Liver (tissue), 9 donors: ENCODE results near the gene UBE3C. TPM values are rescaled to one million over a fixed set of nuclear protein-coding genes. Genes with fewer than 3 reads are reported as not detected.

ENCODE experiments used
- DNase-seq: peaks from one replicate; pipeline ENCODE4 v3.0.0-alpha.2; 2017; ENCODE audit warnings: low spot score
- H3K27ac ChIP-seq, 2 donors: one replicate each; pipeline ENCODE4 v1.7.0; 2013; ENCODE audit warnings: inconsistent platforms in 2 of 2, low read length in 2 of 2, control low read depth in 1 of 2, low read depth in 1 of 2, mild to moderate bottlenecking in 1 of 2
- H3K27me3 ChIP-seq, 4 donors: one replicate each; pipeline versions ENCODE4 v1.6.1 to v1.7.0; 2013; ENCODE audit warnings: low read length in 3 of 4, inconsistent platforms in 1 of 4, mild to moderate bottlenecking in 1 of 4, moderate library complexity in 1 of 4; ENCODE audit not compliant: control insufficient read depth in 4 of 4, insufficient read depth in 4 of 4
- H3K36me3 ChIP-seq, 4 donors: one replicate each; pipeline versions ENCODE4 v1.6.1 to v1.7.0; 2013; ENCODE audit warnings: low read length in 3 of 4, mild to moderate bottlenecking in 3 of 4, low read depth in 1 of 4, moderate library complexity in 1 of 4; ENCODE audit not compliant: control insufficient read depth in 4 of 4, insufficient read depth in 3 of 4
- H3K4me1 ChIP-seq, 4 donors: one replicate each; pipeline versions ENCODE4 v1.6.1 to v1.7.0; 2013; ENCODE audit warnings: low read length in 3 of 4, mild to moderate bottlenecking in 3 of 4, moderate library complexity in 1 of 4; ENCODE audit not compliant: control insufficient read depth in 4 of 4, insufficient read depth in 4 of 4
- H3K4me3 ChIP-seq, 3 donors: one replicate each; pipeline versions ENCODE4 v1.6.1 to v1.7.0; 2013; ENCODE audit warnings: low read length in 3 of 3, control low read depth in 1 of 3, low read depth in 1 of 3, mild to moderate bottlenecking in 1 of 3
- H3K9ac ChIP-seq, 2 donors: one replicate each; pipeline ENCODE4 v1.7.0; 2013; ENCODE audit warnings: low read length in 2 of 2, mild to moderate bottlenecking in 2 of 2, moderate library complexity in 2 of 2, control low read depth in 1 of 2, low read depth in 1 of 2
- H3K9me3 ChIP-seq, 4 donors: one replicate each; pipeline versions ENCODE4 v1.6.1 to v1.7.0; 2013; ENCODE audit warnings: low read length in 3 of 4; ENCODE audit not compliant: control insufficient read depth in 4 of 4
- ATF3 ChIP-seq: IDR thresholded peaks from 2 replicates; pipeline ENCODE4 v1.6.1; 2016; ENCODE audit warnings: antibody characterized with exemption
- EGR1 ChIP-seq, 2 donors: IDR thresholded peaks; 2 replicates each; pipeline ENCODE4 v1.6.1; 2016 to 2018; ENCODE audit warnings: antibody characterized with exemption in 2 of 2, low read depth in 2 of 2
- FOXA2 ChIP-seq: IDR thresholded peaks from 2 replicates; pipeline ENCODE4 v1.6.1; 2016; ENCODE audit warnings: antibody characterized with exemption
- GABPA ChIP-seq, 2 donors: IDR thresholded peaks in 1 of 2; conservative IDR thresholded peaks in 1 of 2; 2 replicates each; pipeline ENCODE4 v1.6.1; 2016; ENCODE audit warnings: antibody characterized with exemption in 2 of 2, mild to moderate bottlenecking in 1 of 2, moderate library complexity in 1 of 2
- HNF4A ChIP-seq, 2 donors: conservative IDR thresholded peaks; 2 replicates each; pipeline ENCODE4 v1.6.1; 2016; ENCODE audit warnings: antibody characterized with exemption in 2 of 2, mild to moderate bottlenecking in 2 of 2
- HNF4G ChIP-seq: IDR thresholded peaks from 2 replicates; pipeline ENCODE4 v1.6.1; 2016; ENCODE audit warnings: antibody characterized with exemption
- JUND ChIP-seq, 2 donors: IDR thresholded peaks; 2 replicates each; pipeline ENCODE4 v1.6.1; 2016; ENCODE audit warnings: antibody characterized with exemption in 2 of 2
- NR2F2 ChIP-seq: IDR thresholded peaks from 2 replicates; pipeline ENCODE4 v1.6.1; 2016; ENCODE audit warnings: antibody characterized with exemption
- RAD21 ChIP-seq, 2 donors: IDR thresholded peaks; 2 replicates each; pipeline ENCODE4 v1.6.1; 2016; ENCODE audit warnings: antibody characterized with exemption in 2 of 2, mild to moderate bottlenecking in 2 of 2
- REST ChIP-seq: IDR thresholded peaks from 2 replicates; pipeline ENCODE4 v1.6.1; 2016; ENCODE audit warnings: antibody characterized with exemption, mild to moderate bottlenecking
- RXRA ChIP-seq, 2 donors: IDR thresholded peaks; 2 replicates each; pipeline ENCODE4 v1.6.1; 2017 to 2018; ENCODE audit warnings: antibody characterized with exemption in 2 of 2, mild to moderate bottlenecking in 1 of 2
- SP1 ChIP-seq: IDR thresholded peaks from 2 replicates; pipeline ENCODE4 v1.6.1; 2018; ENCODE audit warnings: antibody characterized with exemption, mild to moderate bottlenecking
- TAF1 ChIP-seq: conservative IDR thresholded peaks from 2 replicates; pipeline ENCODE4 v1.6.1; 2016; ENCODE audit warnings: antibody characterized with exemption, mild to moderate bottlenecking
- YY1 ChIP-seq: IDR thresholded peaks from 2 replicates; pipeline ENCODE4 v1.6.1; 2016; ENCODE audit warnings: antibody characterized with exemption, mild to moderate bottlenecking
- ZBTB33 ChIP-seq: IDR thresholded peaks from 2 replicates; pipeline ENCODE4 v1.6.1; 2016; ENCODE audit warnings: antibody characterized with exemption
- whole genome bisulfite sequencing: extraction: QIAGEN DNeasy Blood & Tissue Kit; methylation state at CpG from one replicate; pipeline ENCODE4 v1.1.7; 2013; 5-methylcytosine and 5-hydroxymethylcytosine counted together
- polyA plus RNA-seq, 2 donors: library from polyadenylated mRNA; stranded (reverse) in 1 of 2; unstranded in 1 of 2; fragments of 200-250 nt in 1 of 2; fragments of >200 nt in 1 of 2; fragmentation: Nextera tagmentation in 1 of 2; extraction: Ambion mirVana in 1 of 2; gene quantifications; one replicate each; pipeline versions ENCODE4 v1.2.1 to v1.2.3, GENCODE V29; 2013 to 2015
- total RNA-seq, 2 donors: library from RNA; depleted of rRNA; stranded (reverse); fragments of >200 nt; gene quantifications; one replicate each; pipeline ENCODE4 v1.2.3, GENCODE V29; 2014
- TF ChIP-seq, protein P1 (sequence below): IDR thresholded peaks from 2 replicates; pipeline ENCODE4 v1.6.1; 2016; ENCODE audit warnings: antibody characterized with exemption
- TF ChIP-seq, protein P2 (sequence below): fragments of 150-350 bp; IDR thresholded peaks from 2 replicates; pipeline ENCODE4 v1.5.1; 2017; ENCODE audit warnings: improper control_type of control experiment, low read depth, low read length; ENCODE audit not compliant: missing input control
- donor health status: healthy.
- donor health status: healthy.
- donor health status: healthy.
- donor health status: healthy.
- donor health status: healthy.

Gene UBE3C
- total and polyA plus RNA-seq, 4 donors, result 10.3 to 61.8 (median 33.9) TPM

GRCh38 chr7:157126921-157127320, 11.8 kb upstream of the UBE3C start:
- no peaks in the 10 kb centered on the region for H3K4me1 ChIP-seq
- TF ChIP-seq TAF1 (no peak), RAD21 (IDR thresholded peaks at IDR 0.05) (no peak), GABPA (IDR thresholded peaks at IDR 0.05 in 1 of 2, conservative IDR thresholded peaks at IDR 0.05 in 1 of 2) (no peak), ZBTB33 (no peak), YY1 (no peak), JUND (IDR thresholded peaks at IDR 0.05) (no peak), HNF4A (conservative IDR thresholded peaks at IDR 0.05) (no peak), HNF4G (no peak), EGR1 (IDR thresholded peaks at IDR 0.05; ENCODE audit: low read depth in 2 of 2) (no peak), REST (no peak), ATF3 (no peak), NR2F2 (no peak)
- TF ChIP-seq, protein P1, sequence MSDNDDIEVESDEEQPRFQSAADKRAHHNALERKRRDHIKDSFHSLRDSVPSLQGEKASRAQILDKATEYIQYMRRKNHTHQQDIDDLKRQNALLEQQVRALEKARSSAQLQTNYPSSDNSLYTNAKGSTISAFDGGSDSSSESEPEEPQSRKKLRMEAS, result no peak
- TF ChIP-seq, protein P2, sequence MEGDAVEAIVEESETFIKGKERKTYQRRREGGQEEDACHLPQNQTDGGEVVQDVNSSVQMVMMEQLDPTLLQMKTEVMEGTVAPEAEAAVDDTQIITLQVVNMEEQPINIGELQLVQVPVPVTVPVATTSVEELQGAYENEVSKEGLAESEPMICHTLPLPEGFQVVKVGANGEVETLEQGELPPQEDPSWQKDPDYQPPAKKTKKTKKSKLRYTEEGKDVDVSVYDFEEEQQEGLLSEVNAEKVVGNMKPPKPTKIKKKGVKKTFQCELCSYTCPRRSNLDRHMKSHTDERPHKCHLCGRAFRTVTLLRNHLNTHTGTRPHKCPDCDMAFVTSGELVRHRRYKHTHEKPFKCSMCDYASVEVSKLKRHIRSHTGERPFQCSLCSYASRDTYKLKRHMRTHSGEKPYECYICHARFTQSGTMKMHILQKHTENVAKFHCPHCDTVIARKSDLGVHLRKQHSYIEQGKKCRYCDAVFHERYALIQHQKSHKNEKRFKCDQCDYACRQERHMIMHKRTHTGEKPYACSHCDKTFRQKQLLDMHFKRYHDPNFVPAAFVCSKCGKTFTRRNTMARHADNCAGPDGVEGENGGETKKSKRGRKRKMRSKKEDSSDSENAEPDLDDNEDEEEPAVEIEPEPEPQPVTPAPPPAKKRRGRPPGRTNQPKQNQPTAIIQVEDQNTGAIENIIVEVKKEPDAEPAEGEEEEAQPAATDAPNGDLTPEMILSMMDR, result no peak
- H3K9me3 ChIP-seq, result no peaks in the 10 kb centered on the region
- no peak overlapping the region for H3K4me3 ChIP-seq
- 89% methylated on average over 11 of the region's 11 CpGs for WGBS
- DNase-seq, result no peak
- peaks cover 0 to 2% (median 0%) of the 10 kb centered on the region in 4 donors for H3K27me3 ChIP-seq
- no peaks in the 10 kb centered on the region for H3K36me3 ChIP-seq
- no peak overlapping the region for H3K27ac ChIP-seq
- H3K9ac ChIP-seq, result no peak overlapping the region

GRCh38 chr7:157129200-157129599, 9.5 kb upstream of the UBE3C start:
- no peak for DNase-seq
- Histone ChIP-seq H3K27me3 (peaks cover 0 to 2% (median 0%) of the 10 kb centered on the region in 4 donors), H3K9ac (no peak overlapping the region), H3K9me3 (no peaks in the 10 kb centered on the region), H3K4me1 (no peaks in the 10 kb centered on the region), H3K27ac (no peak overlapping the region), H3K36me3 (no peaks in the 10 kb centered on the region), H3K4me3 (no peak overlapping the region)
- 83% methylated on average over 10 of the region's 10 CpGs for WGBS
- TF ChIP-seq JUND (IDR thresholded peaks at IDR 0.05) (no peak), TAF1 (no peak), HNF4A (conservative IDR thresholded peaks at IDR 0.05) (no peak), GABPA (IDR thresholded peaks at IDR 0.05 in 1 of 2, conservative IDR thresholded peaks at IDR 0.05 in 1 of 2) (no peak), FOXA2 (no peak), EGR1 (IDR thresholded peaks at IDR 0.05; ENCODE audit: low read depth in 2 of 2) (no peak), RXRA (IDR thresholded peaks at IDR 0.05) (no peak), REST (no peak), RAD21 (IDR thresholded peaks at IDR 0.05) (no peak), ZBTB33 (no peak), SP1 (no peak)
